GM23248 (cell line): ENCODE results near the gene MTFR1L. TPM values are rescaled to one million over a fixed set of nuclear protein-coding genes. Genes with fewer than 3 reads are reported as not detected.

Experiments used
- DNase-seq: peaks from one replicate; pipeline ENCODE4 v3.0.0-alpha.2; 2015
- H2AFZ ChIP-seq: fragments of 200-600 bp; sonication (generic); 2 replicates; pipeline ENCODE4 v1.6.1; 2016; ENCODE audit warnings: antibody characterized with exemption
- H3F3A ChIP-seq: fragments of 200-600 bp; sonication (generic); 2 replicates; pipeline ENCODE4 v1.6.1; 2016; ENCODE audit warnings: mild to moderate bottlenecking, antibody characterized with exemption, mixed run types; ENCODE audit not compliant: insufficient read depth
- H3K27ac ChIP-seq: fragments of 200-600 bp; sonication (generic); 2 replicates; pipeline ENCODE4 v1.5.1; 2016; ENCODE audit warnings: mild to moderate bottlenecking
- H3K27me3 ChIP-seq: fragments of 200-600 bp; sonication (generic); replicated peaks from 2 replicates; pipeline ENCODE4 v1.6.1; 2016; ENCODE audit warnings: mild to moderate bottlenecking; ENCODE audit not compliant: insufficient read depth
- H3K36me3 ChIP-seq: fragments of 200-600 bp; sonication (generic); 2 replicates; pipeline ENCODE4 v1.6.1; 2016; ENCODE audit warnings: low read depth, mild to moderate bottlenecking
- H3K4me1 ChIP-seq: fragments of 200-600 bp; sonication (generic); 2 replicates; pipeline ENCODE4 v1.6.1; 2016; ENCODE audit warnings: mild to moderate bottlenecking; ENCODE audit not compliant: insufficient read depth
- H3K4me2 ChIP-seq: fragments of 200-600 bp; sonication (generic); one replicate; pipeline ENCODE4 v1.6.1; 2016; ENCODE audit warnings: mild to moderate bottlenecking; ENCODE audit not compliant: unreplicated experiment
- H3K4me3 ChIP-seq: fragments of 200-600 bp; sonication (generic); 2 replicates; pipeline ENCODE4 v1.5.1; 2016; ENCODE audit warnings: mild to moderate bottlenecking
- H3K79me2 ChIP-seq: fragments of 200-600 bp; sonication (generic); 2 replicates; pipeline ENCODE4 v1.6.1; 2016; ENCODE audit warnings: mild to moderate bottlenecking; ENCODE audit not compliant: insufficient read depth
- H3K9ac ChIP-seq: fragments of 200-600 bp; sonication (generic); 2 replicates; pipeline ENCODE4 v1.6.1; 2016; ENCODE audit warnings: mild to moderate bottlenecking
- H3K9me2 ChIP-seq: fragments of 200-600 bp; sonication (generic); 2 replicates; pipeline ENCODE4 v1.6.1; 2016; ENCODE audit warnings: mixed run types, mild to moderate bottlenecking, moderate library complexity; ENCODE audit not compliant: insufficient read depth
- H3K9me3 ChIP-seq: fragments of 200-600 bp; sonication (generic); one replicate; pipeline ENCODE4 v1.6.1; 2017; ENCODE audit warnings: low read depth
- H4K20me1 ChIP-seq: fragments of 200-600 bp; sonication (generic); 2 replicates; pipeline ENCODE4 v1.6.0; 2016; ENCODE audit not compliant: insufficient read depth
- EZH2 ChIP-seq: fragments of 200-600 bp; sonication (generic); IDR thresholded peaks from 2 replicates; pipeline ENCODE4 v1.6.1; 2018; ENCODE audit warnings: antibody characterized with exemption, mild to moderate bottlenecking; ENCODE audit not compliant: insufficient read depth, poor library complexity, severe bottlenecking
- EZH2phosphoT487 ChIP-seq: fragments of 200-600 bp; sonication (generic); IDR thresholded peaks from 2 replicates; pipeline ENCODE4 v1.6.1; 2018; ENCODE audit warnings: antibody characterized with exemption, moderate library complexity, mild to moderate bottlenecking, low read depth; ENCODE audit not compliant: insufficient read depth
- WGBS, 2 experiments: methylation state at CpG; one replicate each; pipeline ENCODE4 v1.1.6; 2015 to 2017; ENCODE audit warnings: low lambda C conversion rate in 2 of 2, low coverage in 1 of 2; ENCODE audit errors: missing lambda C conversion rate in 2 of 2; 5-methylcytosine and 5-hydroxymethylcytosine counted together
- in situ Hi-C: fragments of 300-500 bp; cut with MboI; formaldehyde crosslinking; loops from 2 replicates; pipeline ENCODE4 v1.15.0; 2020
- polyA plus RNA-seq: library from polyadenylated mRNA; unstranded; fragments of >200 nt; fragmentation: Nextera tagmentation; extraction: Ambion mirVana; gene quantifications from 2 replicates; pipeline ENCODE4 v1.2.1, GENCODE V29; 2016
- total RNA-seq: library from RNA; depleted of rRNA; stranded (reverse); fragments of >200 nt; shearing (Covaris generic); gene quantifications from 2 replicates; pipeline ENCODE4 v1.2.3, GENCODE V29; 2014

The MTFR1L gene
- total and polyA plus RNA-seq, 2 experiments from 2014 or later: 57.2 to 78.1 TPM

GRCh38 chr1:25845664-25846063 is 25.9 kb downstream of the MTFR1L start:
- no peaks in the 10 kb centered on the region for H3K36me3 ChIP-seq
- no peak overlapping the region for H3K4me2 ChIP-seq
- H3K27me3 ChIP-seq: no peaks in the 10 kb centered on the region
- 0 out of 2 replicates have a peak, but pooled peaks cover 4% of the 10 kb centered on the region for H3K79me2 ChIP-seq
- H4K20me1 ChIP-seq: no peaks in the 10 kb centered on the region
- H2AFZ ChIP-seq: no peak overlapping the region
- 85 to 88% methylated on average over 5 of the region's 5 CpGs for WGBS, 2 experiments
- TF ChIP-seq EZH2phosphoT487: no peak
- TF ChIP-seq EZH2: no peak
- no peak overlapping the region for H3K9ac ChIP-seq
- H3F3A ChIP-seq: peaks cover 7% of the 10 kb centered on the region; the same call in 1 of the 2 replicates
- H3K9me2 ChIP-seq: no peaks in the 10 kb centered on the region
- no peak overlapping the region for H3K27ac ChIP-seq
- in situ Hi-C loops: no loop called here
- H3K4me1 ChIP-seq: no peaks in the 10 kb centered on the region
- no peak overlapping the region for H3K4me3 ChIP-seq
- no peak for DNase-seq
- no peaks in the 10 kb centered on the region for H3K9me3 ChIP-seq

- WGBS, 2 experiments: 70 to 75% methylated on average over 4 of the region's 4 CpGs
- no peaks in the 10 kb centered on the region for H3K27me3 ChIP-seq
- no peak overlapping the region for H2AFZ ChIP-seq
- H3K9ac ChIP-seq: no peak overlapping the region
- no peaks in the 10 kb centered on the region for H3K9me3 ChIP-seq
- no peak overlapping the region for H3K4me2 ChIP-seq
- no peak for TF ChIP-seq EZH2
- no peak for TF ChIP-seq EZH2phosphoT487
- no peaks in the 10 kb centered on the region for H3K36me3 ChIP-seq
- DNase-seq: no peak
- no peaks in the 10 kb centered on the region for H3K4me1 ChIP-seq
- peaks cover 11% of the 10 kb centered on the region; the same call in 1 of the 2 replicates for H3K79me2 ChIP-seq
- H4K20me1 ChIP-seq: no peaks in the 10 kb centered on the region
- in situ Hi-C loops: no loop called here
- H3F3A ChIP-seq: peaks cover 7% of the 10 kb centered on the region; the same call in 1 of the 2 replicates
- no peak overlapping the region for H3K4me3 ChIP-seq
- H3K9me2 ChIP-seq: no peaks in the 10 kb centered on the region
- H3K27ac ChIP-seq: no peak overlapping the region
Observed at GRCh38 chr1:25847929-25848328, 28.2 kb downstream of the MTFR1L start.

- H4K20me1 ChIP-seq: no peaks in the 10 kb centered on the region
- no peaks in the 10 kb centered on the region for H3K9me2 ChIP-seq
- H3K4me2 ChIP-seq: no peak overlapping the region
- no peaks in the 10 kb centered on the region for H3K36me3 ChIP-seq
- no peak overlapping the region for H3K4me3 ChIP-seq
- no peak overlapping the region for H3K9ac ChIP-seq
- H3K79me2 ChIP-seq: peaks cover 17% of the 10 kb centered on the region; the same call in 1 of the 2 replicates
- H3K27me3 ChIP-seq: no peaks in the 10 kb centered on the region
- no peaks in the 10 kb centered on the region for H3K4me1 ChIP-seq
- in situ Hi-C loops: no loop called here
- no peaks in the 10 kb centered on the region for H3K9me3 ChIP-seq
- H3K27ac ChIP-seq: no peak overlapping the region
- H3F3A ChIP-seq: peaks cover 7% of the 10 kb centered on the region; the same call in 1 of the 2 replicates
- 4 to 18% methylated on average over 1 of the region's 1 CpG for WGBS, 2 experiments
- TF ChIP-seq EZH2: no peak
- no peak for TF ChIP-seq EZH2phosphoT487
- 0 out of 2 replicates have a peak overlapping the region, but pooled peaks have one; percentile 34 for H2AFZ ChIP-seq
- DNase-seq: no peak
Observed at GRCh38 chr1:25848531-25848930, 28.8 kb downstream of the MTFR1L start.

GRCh38 chr1:25854554-25854953 is 34.8 kb downstream of the MTFR1L start:
- in situ Hi-C loops: no loop called here
- no peak overlapping the region for H3K9ac ChIP-seq
- peaks cover under 1% of the 10 kb centered on the region for H3F3A ChIP-seq
- no peak for DNase-seq
- no peak overlapping the region for H3K4me3 ChIP-seq
- H4K20me1 ChIP-seq: no peaks in the 10 kb centered on the region
- no peaks in the 10 kb centered on the region for H3K4me1 ChIP-seq
- H3K9me3 ChIP-seq: no peaks in the 10 kb centered on the region
- no peak overlapping the region for H3K27ac ChIP-seq
- 97 to 100% methylated on average over 2 of the region's 2 CpGs for WGBS, 2 experiments
- H3K79me2 ChIP-seq: peaks cover 51% of the 10 kb centered on the region; the same call in 1 of the 2 replicates
- no peaks in the 10 kb centered on the region for H3K27me3 ChIP-seq
- no peaks in the 10 kb centered on the region for H3K9me2 ChIP-seq
- no peaks in the 10 kb centered on the region for H3K36me3 ChIP-seq
- TF ChIP-seq EZH2phosphoT487: no peak
- no peak for TF ChIP-seq EZH2
- no peak overlapping the region for H3K4me2 ChIP-seq
- no peak overlapping the region; the same call in 1 of the 2 replicates for H2AFZ ChIP-seq
